Choroid plexus epithelial cell (primary cell): Measurements from ENCODE around the gene GABPB2.

Experiments used
- DNase-seq: peaks from one replicate; pipeline ENCODE4 v3.0.0-alpha.2; 2010; ENCODE audit warnings: low read depth
- H3K4me3 ChIP-seq: 2 replicates; pipeline ENCODE4 v1.5.1; 2011; ENCODE audit warnings: low read depth, mild to moderate bottlenecking, control low read depth, low read length, moderate library complexity
- TF ChIP-seq, protein P1 (sequence below): conservative IDR thresholded peaks from 2 replicates; pipeline ENCODE4 v1.5.1; 2011; ENCODE audit warnings: low read depth, mild to moderate bottlenecking, control low read depth, inconsistent platforms, low read length, moderate library complexity

The GABPB2 gene

DNA sequence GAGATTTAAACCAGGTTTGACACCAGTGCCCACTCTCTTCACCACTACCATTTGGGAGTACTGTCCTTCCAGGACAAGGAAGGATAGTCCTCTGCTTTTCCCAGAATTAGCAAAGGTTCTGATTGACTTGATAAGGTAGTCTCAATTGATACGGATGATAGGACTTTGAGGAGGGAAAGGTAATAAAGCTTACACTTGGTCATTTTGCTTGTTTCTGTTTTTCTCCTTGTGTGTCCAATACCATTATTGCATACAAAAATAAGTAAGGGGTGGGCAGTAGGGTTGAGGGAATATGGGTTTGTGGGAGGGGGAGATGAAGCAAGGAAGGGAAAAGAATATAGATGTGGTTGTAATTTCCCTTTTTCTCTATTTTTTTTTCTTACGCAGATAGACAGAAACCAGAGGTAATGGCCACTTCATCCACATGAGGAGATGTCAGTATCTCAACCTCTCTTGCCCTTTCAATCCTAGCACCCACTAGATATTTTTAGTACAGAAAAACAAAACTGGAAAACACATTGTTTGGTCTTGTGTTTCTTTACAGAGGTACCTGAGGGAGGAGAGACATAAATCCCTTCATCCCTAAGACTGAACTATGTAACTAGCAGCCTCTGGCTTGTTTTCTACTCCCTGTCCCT is 20.4 kb upstream of the GABPB2 start:
- TF ChIP-seq, protein P1, sequence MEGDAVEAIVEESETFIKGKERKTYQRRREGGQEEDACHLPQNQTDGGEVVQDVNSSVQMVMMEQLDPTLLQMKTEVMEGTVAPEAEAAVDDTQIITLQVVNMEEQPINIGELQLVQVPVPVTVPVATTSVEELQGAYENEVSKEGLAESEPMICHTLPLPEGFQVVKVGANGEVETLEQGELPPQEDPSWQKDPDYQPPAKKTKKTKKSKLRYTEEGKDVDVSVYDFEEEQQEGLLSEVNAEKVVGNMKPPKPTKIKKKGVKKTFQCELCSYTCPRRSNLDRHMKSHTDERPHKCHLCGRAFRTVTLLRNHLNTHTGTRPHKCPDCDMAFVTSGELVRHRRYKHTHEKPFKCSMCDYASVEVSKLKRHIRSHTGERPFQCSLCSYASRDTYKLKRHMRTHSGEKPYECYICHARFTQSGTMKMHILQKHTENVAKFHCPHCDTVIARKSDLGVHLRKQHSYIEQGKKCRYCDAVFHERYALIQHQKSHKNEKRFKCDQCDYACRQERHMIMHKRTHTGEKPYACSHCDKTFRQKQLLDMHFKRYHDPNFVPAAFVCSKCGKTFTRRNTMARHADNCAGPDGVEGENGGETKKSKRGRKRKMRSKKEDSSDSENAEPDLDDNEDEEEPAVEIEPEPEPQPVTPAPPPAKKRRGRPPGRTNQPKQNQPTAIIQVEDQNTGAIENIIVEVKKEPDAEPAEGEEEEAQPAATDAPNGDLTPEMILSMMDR = no peak
- no peak for DNase-seq
- H3K4me3 ChIP-seq = no peak overlapping the region

DNA sequence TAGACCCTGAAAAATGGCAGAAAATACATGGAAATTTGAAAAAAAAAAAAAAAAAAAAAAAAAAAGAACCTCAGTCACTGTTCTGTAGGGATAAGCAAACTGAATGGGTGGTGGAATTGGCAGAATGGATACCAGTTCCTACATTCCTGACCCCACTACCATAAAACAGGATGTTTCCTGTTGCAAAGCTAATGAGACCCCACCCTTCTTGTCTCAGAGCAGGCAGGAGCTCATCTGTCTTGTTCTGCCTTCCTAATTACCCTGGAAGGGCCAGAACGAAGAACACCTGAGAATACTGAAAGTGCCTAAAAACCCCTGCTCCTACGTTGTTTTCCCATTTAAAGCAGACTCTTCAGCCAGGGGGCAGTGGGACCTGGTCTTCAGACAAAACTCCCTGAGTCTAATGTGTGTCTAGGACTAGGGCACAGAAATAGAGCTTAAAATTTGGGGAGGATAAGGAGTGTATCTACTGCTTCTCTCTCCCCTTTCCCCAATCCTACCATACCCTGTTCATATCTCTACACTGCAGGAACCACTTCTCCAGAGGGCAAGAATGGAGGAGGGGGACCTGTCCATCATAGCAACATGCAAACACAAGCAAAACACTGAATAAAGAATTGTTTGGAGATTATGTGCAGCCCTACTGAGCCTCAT is 19.1 kb upstream of the GABPB2 start:
- TF ChIP-seq, protein P1 = no peak
- no peak overlapping the region for H3K4me3 ChIP-seq
- no peak for DNase-seq

DNA sequence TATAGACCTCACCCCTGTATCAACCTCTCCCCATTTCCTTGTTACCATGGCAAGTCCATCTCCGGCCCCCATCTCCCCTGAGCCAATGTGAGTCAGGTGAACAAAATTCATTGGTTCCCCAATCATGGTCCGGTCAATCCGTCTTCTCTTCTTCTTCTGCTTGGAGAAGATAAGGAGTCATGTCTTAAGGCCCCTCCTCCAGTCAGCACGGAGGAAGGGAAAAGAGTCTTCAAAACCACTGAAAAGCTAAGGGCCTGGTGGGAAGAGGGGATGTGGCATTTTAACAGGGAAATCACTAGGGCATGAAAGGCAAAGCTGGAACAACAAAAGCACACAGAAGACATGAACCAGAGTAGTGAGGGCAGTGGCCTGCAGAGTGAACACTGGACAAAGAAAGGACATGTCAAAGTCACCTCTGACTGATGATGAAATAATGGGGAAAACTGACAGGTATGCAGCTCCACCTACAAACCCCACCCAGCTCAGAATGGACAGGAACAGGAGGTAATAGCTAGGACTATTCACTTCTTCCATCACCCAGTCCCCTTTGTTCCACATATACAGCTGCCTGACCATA is 15.5 kb upstream of the GABPB2 start:
- no peak overlapping the region for H3K4me3 ChIP-seq
- DNase-seq = no peak
- TF ChIP-seq, protein P1 = no peak

DNA sequence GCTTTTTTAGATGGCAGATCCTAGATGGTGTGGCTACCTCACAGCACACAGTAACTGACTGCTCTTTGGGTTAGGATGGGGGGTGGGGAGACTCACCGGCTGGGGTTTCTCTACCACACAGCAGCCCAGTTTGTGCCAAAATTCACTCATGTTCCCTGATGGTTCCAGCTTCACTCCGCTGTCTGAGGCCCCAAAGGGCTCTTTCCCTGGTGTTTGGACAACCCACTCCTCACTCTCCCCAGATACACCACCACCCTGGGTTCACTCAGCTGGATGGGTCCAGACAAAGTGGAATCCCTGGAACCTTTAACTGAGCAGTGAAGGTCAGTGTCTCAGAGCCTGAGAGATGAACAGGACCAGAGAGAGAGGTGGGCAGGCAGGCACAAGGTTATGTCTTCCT is 15.0 kb upstream of the GABPB2 start:
- no peak overlapping the region for H3K4me3 ChIP-seq
- no peak for DNase-seq
- TF ChIP-seq, protein P1 = no peak

DNA sequence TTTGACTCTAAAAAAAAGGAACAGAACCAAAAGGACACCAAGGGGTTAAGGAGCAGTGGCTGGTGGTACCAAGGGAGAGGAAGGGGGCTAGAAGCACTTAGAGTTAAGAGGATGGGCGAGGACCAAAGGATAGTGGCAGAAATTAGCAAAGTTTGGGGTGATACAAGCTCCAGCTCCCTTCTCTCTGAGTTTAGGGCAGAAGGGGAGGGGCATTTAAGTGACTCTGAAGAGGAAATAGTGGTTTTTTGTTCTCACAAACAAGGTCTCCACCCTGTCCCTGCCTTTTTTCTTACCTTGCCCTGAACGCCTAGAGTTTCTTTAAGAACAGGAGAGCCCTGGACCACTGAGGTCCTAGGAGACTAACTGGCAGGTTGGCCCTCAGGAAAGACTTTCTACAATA is 14.4 kb upstream of the GABPB2 start:
- DNase-seq = no peak

DNA sequence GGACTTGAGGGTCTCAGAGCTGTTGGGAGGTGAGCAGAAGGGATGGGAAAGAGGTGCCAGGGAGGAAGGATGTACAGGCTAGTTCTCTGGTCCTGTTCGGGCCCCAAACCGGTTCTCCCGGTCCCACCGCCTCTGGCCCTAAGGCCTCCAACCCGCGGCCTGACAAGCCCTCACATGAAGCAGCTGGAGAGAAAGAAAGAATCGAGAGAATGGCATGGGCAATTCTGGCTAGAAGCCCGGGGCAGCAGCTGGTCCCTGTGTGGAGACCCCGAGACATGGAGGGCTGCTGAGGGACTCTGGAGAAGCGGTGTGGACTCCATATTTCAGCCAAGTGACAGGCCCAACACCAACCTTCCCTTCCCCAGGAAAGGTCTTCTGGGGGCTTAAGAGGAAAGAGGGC is 11.9 kb upstream of the GABPB2 start:
- TF ChIP-seq, protein P1 = no peak
- peak overlapping the region; percentile 97 for H3K4me3 ChIP-seq
- no peak for DNase-seq

More for the DNA sequence above, 14.4 kb upstream of the GABPB2 start:
- H3K4me3 ChIP-seq = no peak overlapping the region
- TF ChIP-seq, protein P1 = no peak
